ENCODE measurements around the gene MTREX. TPM values are rescaled to one million over a fixed set of nuclear protein-coding genes. Genes with fewer than 3 reads are reported as not detected.

MTREX gene
- total and polyA plus RNA-seq, 2 of the 8 experiments (the other 6 are each of a cell fraction or from before 2014, with no cell fraction given): 16.0 to 130 TPM

DNA sequence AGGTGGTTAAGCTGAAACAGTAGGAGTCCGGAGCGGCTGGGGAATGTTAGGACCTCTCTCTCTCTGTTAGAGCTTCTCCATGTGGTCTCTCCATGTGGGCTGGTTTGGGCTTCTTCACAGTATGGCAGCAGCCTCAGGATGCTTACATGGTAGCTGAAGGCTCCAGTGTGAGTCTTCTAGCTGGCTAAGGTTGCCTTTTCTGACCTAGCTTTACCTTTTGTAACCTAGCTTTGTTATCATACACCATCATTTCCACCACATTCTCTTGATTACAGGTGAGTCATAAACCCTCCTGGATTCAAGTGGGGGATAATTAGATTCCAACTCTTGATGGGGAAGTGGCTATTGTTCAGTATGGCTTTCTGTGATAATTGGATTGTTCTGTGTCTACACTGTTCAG is 98.5 kb downstream of the MTREX start (continued):
- TF ChIP-seq, protein P1, sequence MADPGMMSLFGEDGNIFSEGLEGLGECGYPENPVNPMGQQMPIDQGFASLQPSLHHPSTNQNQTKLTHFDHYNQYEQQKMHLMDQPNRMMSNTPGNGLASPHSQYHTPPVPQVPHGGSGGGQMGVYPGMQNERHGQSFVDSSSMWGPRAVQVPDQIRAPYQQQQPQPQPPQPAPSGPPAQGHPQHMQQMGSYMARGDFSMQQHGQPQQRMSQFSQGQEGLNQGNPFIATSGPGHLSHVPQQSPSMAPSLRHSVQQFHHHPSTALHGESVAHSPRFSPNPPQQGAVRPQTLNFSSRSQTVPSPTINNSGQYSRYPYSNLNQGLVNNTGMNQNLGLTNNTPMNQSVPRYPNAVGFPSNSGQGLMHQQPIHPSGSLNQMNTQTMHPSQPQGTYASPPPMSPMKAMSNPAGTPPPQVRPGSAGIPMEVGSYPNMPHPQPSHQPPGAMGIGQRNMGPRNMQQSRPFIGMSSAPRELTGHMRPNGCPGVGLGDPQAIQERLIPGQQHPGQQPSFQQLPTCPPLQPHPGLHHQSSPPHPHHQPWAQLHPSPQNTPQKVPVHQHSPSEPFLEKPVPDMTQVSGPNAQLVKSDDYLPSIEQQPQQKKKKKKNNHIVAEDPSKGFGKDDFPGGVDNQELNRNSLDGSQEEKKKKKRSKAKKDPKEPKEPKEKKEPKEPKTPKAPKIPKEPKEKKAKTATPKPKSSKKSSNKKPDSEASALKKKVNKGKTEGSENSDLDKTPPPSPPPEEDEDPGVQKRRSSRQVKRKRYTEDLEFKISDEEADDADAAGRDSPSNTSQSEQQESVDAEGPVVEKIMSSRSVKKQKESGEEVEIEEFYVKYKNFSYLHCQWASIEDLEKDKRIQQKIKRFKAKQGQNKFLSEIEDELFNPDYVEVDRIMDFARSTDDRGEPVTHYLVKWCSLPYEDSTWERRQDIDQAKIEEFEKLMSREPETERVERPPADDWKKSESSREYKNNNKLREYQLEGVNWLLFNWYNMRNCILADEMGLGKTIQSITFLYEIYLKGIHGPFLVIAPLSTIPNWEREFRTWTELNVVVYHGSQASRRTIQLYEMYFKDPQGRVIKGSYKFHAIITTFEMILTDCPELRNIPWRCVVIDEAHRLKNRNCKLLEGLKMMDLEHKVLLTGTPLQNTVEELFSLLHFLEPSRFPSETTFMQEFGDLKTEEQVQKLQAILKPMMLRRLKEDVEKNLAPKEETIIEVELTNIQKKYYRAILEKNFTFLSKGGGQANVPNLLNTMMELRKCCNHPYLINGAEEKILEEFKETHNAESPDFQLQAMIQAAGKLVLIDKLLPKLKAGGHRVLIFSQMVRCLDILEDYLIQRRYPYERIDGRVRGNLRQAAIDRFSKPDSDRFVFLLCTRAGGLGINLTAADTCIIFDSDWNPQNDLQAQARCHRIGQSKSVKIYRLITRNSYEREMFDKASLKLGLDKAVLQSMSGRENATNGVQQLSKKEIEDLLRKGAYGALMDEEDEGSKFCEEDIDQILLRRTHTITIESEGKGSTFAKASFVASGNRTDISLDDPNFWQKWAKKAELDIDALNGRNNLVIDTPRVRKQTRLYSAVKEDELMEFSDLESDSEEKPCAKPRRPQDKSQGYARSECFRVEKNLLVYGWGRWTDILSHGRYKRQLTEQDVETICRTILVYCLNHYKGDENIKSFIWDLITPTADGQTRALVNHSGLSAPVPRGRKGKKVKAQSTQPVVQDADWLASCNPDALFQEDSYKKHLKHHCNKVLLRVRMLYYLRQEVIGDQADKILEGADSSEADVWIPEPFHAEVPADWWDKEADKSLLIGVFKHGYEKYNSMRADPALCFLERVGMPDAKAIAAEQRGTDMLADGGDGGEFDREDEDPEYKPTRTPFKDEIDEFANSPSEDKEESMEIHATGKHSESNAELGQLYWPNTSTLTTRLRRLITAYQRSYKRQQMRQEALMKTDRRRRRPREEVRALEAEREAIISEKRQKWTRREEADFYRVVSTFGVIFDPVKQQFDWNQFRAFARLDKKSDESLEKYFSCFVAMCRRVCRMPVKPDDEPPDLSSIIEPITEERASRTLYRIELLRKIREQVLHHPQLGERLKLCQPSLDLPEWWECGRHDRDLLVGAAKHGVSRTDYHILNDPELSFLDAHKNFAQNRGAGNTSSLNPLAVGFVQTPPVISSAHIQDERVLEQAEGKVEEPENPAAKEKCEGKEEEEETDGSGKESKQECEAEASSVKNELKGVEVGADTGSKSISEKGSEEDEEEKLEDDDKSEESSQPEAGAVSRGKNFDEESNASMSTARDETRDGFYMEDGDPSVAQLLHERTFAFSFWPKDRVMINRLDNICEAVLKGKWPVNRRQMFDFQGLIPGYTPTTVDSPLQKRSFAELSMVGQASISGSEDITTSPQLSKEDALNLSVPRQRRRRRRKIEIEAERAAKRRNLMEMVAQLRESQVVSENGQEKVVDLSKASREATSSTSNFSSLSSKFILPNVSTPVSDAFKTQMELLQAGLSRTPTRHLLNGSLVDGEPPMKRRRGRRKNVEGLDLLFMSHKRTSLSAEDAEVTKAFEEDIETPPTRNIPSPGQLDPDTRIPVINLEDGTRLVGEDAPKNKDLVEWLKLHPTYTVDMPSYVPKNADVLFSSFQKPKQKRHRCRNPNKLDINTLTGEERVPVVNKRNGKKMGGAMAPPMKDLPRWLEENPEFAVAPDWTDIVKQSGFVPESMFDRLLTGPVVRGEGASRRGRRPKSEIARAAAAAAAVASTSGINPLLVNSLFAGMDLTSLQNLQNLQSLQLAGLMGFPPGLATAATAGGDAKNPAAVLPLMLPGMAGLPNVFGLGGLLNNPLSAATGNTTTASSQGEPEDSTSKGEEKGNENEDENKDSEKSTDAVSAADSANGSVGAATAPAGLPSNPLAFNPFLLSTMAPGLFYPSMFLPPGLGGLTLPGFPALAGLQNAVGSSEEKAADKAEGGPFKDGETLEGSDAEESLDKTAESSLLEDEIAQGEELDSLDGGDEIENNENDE (IDR thresholded peaks at IDR 0.05; ENCODE audit: insufficient replicate concordance, low read length): no peak
- no peak for TF ChIP-seq SRF (IDR thresholded peaks at IDR 0.05; ENCODE audit: low read depth, low read length)
- TF ChIP-seq BCL11A (IDR thresholded peaks at IDR 0.05; ENCODE audit: low read depth in 2 of 2, low read length in 2 of 2): no peak
- TF ChIP-seq CTBP2 (IDR thresholded peaks at IDR 0.05; ENCODE audit: borderline replicate concordance, insufficient read depth, insufficient read length, low read length): no peak
- TF ChIP-seq NRF1 (IDR thresholded peaks at IDR 0.05; ENCODE audit: low read depth, low read length): no peak
- TF ChIP-seq, protein P2, sequence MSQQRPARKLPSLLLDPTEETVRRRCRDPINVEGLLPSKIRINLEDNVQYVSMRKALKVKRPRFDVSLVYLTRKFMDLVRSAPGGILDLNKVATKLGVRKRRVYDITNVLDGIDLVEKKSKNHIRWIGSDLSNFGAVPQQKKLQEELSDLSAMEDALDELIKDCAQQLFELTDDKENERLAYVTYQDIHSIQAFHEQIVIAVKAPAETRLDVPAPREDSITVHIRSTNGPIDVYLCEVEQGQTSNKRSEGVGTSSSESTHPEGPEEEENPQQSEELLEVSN (IDR thresholded peaks at IDR 0.05): no peak
- no peak for TF ChIP-seq CEBPB (IDR thresholded peaks at IDR 0.05; ENCODE audit: low read depth, low read length)
- no peak for TF ChIP-seq CHD1 (IDR thresholded peaks at IDR 0.05; ENCODE audit: low read depth, low read length)
- TF ChIP-seq KDM4A (IDR thresholded peaks at IDR 0.05; ENCODE audit: low read depth, low read length, severe bottlenecking): no peak
- TF ChIP-seq PHF8 (conservative IDR thresholded peaks at IDR 0.05; ENCODE audit: low read depth, low read length): no peak
- TF ChIP-seq SIRT6 (IDR thresholded peaks at IDR 0.05; ENCODE audit: low read length): no peak
- TF ChIP-seq RFX5 (IDR thresholded peaks at IDR 0.05; ENCODE audit: borderline replicate concordance, low read depth, low read length): no peak
